ENCODE measurements around the gene MDGA2.

DNA sequence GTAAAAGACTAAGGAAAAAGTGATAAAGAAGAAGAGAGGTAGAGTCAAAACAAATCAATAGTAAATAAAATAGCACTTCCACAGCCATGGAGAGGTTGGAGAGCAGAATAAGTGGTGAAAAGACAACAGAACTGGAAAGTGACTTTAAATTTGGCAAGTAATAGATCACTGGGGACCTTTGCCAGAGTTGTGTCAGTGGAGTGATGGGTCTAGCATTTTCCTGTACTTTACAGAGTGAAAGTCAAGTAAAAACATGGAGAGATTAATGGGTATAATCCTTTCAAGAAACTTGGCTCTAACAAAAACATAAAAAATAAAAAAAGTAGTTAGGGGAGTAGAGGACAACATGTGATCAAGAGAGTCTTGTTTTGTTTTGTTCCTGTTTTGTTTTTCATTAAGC, 521.7 kb downstream of the MDGA2 start:
- no peak for TF ChIP-seq POLR2A (IDR thresholded peaks at IDR 0.05)
- TF ChIP-seq, protein P1, sequence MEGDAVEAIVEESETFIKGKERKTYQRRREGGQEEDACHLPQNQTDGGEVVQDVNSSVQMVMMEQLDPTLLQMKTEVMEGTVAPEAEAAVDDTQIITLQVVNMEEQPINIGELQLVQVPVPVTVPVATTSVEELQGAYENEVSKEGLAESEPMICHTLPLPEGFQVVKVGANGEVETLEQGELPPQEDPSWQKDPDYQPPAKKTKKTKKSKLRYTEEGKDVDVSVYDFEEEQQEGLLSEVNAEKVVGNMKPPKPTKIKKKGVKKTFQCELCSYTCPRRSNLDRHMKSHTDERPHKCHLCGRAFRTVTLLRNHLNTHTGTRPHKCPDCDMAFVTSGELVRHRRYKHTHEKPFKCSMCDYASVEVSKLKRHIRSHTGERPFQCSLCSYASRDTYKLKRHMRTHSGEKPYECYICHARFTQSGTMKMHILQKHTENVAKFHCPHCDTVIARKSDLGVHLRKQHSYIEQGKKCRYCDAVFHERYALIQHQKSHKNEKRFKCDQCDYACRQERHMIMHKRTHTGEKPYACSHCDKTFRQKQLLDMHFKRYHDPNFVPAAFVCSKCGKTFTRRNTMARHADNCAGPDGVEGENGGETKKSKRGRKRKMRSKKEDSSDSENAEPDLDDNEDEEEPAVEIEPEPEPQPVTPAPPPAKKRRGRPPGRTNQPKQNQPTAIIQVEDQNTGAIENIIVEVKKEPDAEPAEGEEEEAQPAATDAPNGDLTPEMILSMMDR (IDR thresholded peaks at IDR 0.05) = no peak

Measured in right lobe of liver (tissue), 4 donors.